GM23338 (cell line): ENCODE results near the gene DENND4B. TPM values are rescaled to one million over a fixed set of nuclear protein-coding genes. Genes with fewer than 3 reads are reported as not detected.

Experiments
- ATAC-seq: fragments of 200-7000 bp; cut with Tn5 transposase; 3 replicates; pipeline ENCODE4 v1.9.1; 2020
- DNase-seq: peaks from one replicate; pipeline ENCODE4 v3.0.0-alpha.2; 2015; ENCODE audit warnings: low spot score
- H2AFZ ChIP-seq: fragments of 200-600 bp; sonication (generic); 2 replicates; pipeline ENCODE4 v1.8.0; 2016; ENCODE audit warnings: antibody characterized with exemption, mild to moderate bottlenecking, moderate library complexity
- H3F3A ChIP-seq: fragments of 200-600 bp; sonication (generic); replicated peaks from 2 replicates; pipeline ENCODE4 v1.8.0; 2017; ENCODE audit warnings: antibody characterized with exemption, mixed run types, low read depth
- H3K27ac ChIP-seq: fragments of 200-600 bp; sonication (generic); 2 replicates; pipeline ENCODE4 v1.6.1; 2016; ENCODE audit warnings: low read depth
- H3K27me3 ChIP-seq: fragments of 200-600 bp; sonication (generic); 2 replicates; pipeline ENCODE4 v1.8.0; 2016; ENCODE audit warnings: mild to moderate bottlenecking, mixed run types, moderate library complexity; ENCODE audit not compliant: insufficient read depth
- H3K36me3 ChIP-seq: fragments of 200-600 bp; sonication (generic); 2 replicates; pipeline ENCODE4 v1.8.0; 2016; ENCODE audit warnings: mild to moderate bottlenecking; ENCODE audit not compliant: insufficient read depth
- H3K4me1 ChIP-seq: fragments of 200-600 bp; sonication (generic); 2 replicates; pipeline ENCODE4 v1.8.0; 2016; ENCODE audit warnings: mild to moderate bottlenecking, moderate library complexity; ENCODE audit not compliant: insufficient read depth
- H3K4me2 ChIP-seq: fragments of 200-600 bp; sonication (generic); 2 replicates; pipeline ENCODE4 v1.7.1; 2017; ENCODE audit warnings: mixed run types
- H3K4me3 ChIP-seq: fragments of 200-600 bp; sonication (generic); 2 replicates; pipeline ENCODE4 v1.6.1; 2016; ENCODE audit warnings: mixed run types
- H3K79me2 ChIP-seq: fragments of 200-600 bp; sonication (generic); replicated peaks from 2 replicates; pipeline ENCODE4 v1.8.0; 2017; ENCODE audit warnings: mild to moderate bottlenecking; ENCODE audit not compliant: insufficient read depth
- H3K9me2 ChIP-seq: fragments of 200-600 bp; sonication (generic); 2 replicates; pipeline ENCODE4 v1.8.0; 2017; ENCODE audit not compliant: insufficient read depth
- H4K20me1 ChIP-seq: fragments of 200-600 bp; sonication (generic); replicated peaks from 2 replicates; pipeline ENCODE4 v1.8.0; 2017; ENCODE audit warnings: mild to moderate bottlenecking; ENCODE audit not compliant: insufficient read depth
- H3K27ac Mint-ChIP-seq: 2 replicates; pipeline ENCODE4 v1.8.0; 2020; ENCODE audit warnings: inconsistent platforms, mild to moderate bottlenecking, moderate library complexity, mixed read lengths
- H3K27me3 Mint-ChIP-seq: 3 replicates; pipeline ENCODE4 v1.8.0; 2022; ENCODE audit warnings: low read depth, mild to moderate bottlenecking, moderate library complexity, mixed read lengths, inconsistent platforms; ENCODE audit not compliant: insufficient read depth, poor library complexity
- H3K36me3 Mint-ChIP-seq: 3 replicates; pipeline ENCODE4 v1.8.0; 2021; ENCODE audit warnings: low read depth, mild to moderate bottlenecking, inconsistent platforms, moderate library complexity, mixed read lengths
- H3K4me1 Mint-ChIP-seq: 3 replicates; pipeline ENCODE4 v1.8.0; 2020; ENCODE audit warnings: mild to moderate bottlenecking, inconsistent platforms, mixed read lengths
- H3K4me3 Mint-ChIP-seq: 3 replicates; pipeline ENCODE4 v1.8.0; 2021; ENCODE audit warnings: moderate library complexity, mild to moderate bottlenecking, inconsistent platforms, mixed read lengths
- H3K9me3 Mint-ChIP-seq: 3 replicates; pipeline ENCODE4 v1.8.0; 2020; ENCODE audit warnings: moderate library complexity, mild to moderate bottlenecking, inconsistent platforms, mixed read lengths
- CREB1 ChIP-seq: fragments of 250-450 bp; sonication (Bioruptor Pico); IDR thresholded peaks from 2 replicates; pipeline ENCODE4 v1.5.0; 2020; ENCODE audit warnings: low read depth, mild to moderate bottlenecking, moderate library complexity
- EZH2 ChIP-seq: fragments of 200-600 bp; sonication (generic); IDR thresholded peaks from one replicate; pipeline ENCODE4 v1.8.0; 2017; ENCODE audit warnings: antibody characterized with exemption, mild to moderate bottlenecking, low read depth; ENCODE audit not compliant: unreplicated experiment
- EZH2phosphoT487 ChIP-seq: fragments of 200-600 bp; sonication (generic); IDR thresholded peaks from one replicate; pipeline ENCODE4 v1.8.1; 2018; ENCODE audit warnings: antibody characterized with exemption; ENCODE audit not compliant: unreplicated experiment
- JUNB ChIP-seq: IDR thresholded peaks from one replicate; pipeline ENCODE4 v1.6.1; 2016; ENCODE audit warnings: antibody characterized with exemption; ENCODE audit not compliant: unreplicated experiment
- ZNF114 ChIP-seq: fragments of 250-450 bp; sonication (Bioruptor Pico); IDR thresholded peaks from 2 replicates; pipeline ENCODE4 v1.5.0; 2020; ENCODE audit warnings: mild to moderate bottlenecking, moderate library complexity
- polyA plus RNA-seq: library from polyadenylated mRNA; unstranded; fragments of >200 nt; fragmentation: Nextera tagmentation; extraction: Ambion mirVana; gene quantifications from 2 replicates; pipeline ENCODE4 v1.2.1, GENCODE V29; 2016
- total RNA-seq: library from RNA; depleted of rRNA; stranded (reverse); fragments of >200 nt; shearing (Covaris generic); gene quantifications from 2 replicates; pipeline ENCODE4 v1.2.3, GENCODE V29; 2014
- TF ChIP-seq, protein P1 (sequence below), 2 experiments: fragments of 200-600 bp in 1 of 2; sonication (generic) in 1 of 2; conservative IDR thresholded peaks; 2 replicates each; pipeline versions ENCODE4 v1.5.1 to v1.6.1; 2016 to 2017; ENCODE audit warnings: antibody characterized with exemption in 2 of 2, low read depth in 2 of 2, mild to moderate bottlenecking in 2 of 2, moderate library complexity in 1 of 2
- TF ChIP-seq, protein P2 (sequence below): IDR thresholded peaks from 2 replicates; pipeline ENCODE4 v1.6.1; 2016; ENCODE audit warnings: antibody characterized with exemption
- TF ChIP-seq, protein P3 (sequence below): fragments of 250-450 bp; sonication (Bioruptor Pico); IDR thresholded peaks from 2 replicates; pipeline ENCODE4 v1.5.0; 2020; ENCODE audit warnings: mild to moderate bottlenecking, moderate library complexity

Gene DENND4B
- total and polyA plus RNA-seq, 2 experiments from 2014 or later = 29.4 to 57.0 TPM

DNA sequence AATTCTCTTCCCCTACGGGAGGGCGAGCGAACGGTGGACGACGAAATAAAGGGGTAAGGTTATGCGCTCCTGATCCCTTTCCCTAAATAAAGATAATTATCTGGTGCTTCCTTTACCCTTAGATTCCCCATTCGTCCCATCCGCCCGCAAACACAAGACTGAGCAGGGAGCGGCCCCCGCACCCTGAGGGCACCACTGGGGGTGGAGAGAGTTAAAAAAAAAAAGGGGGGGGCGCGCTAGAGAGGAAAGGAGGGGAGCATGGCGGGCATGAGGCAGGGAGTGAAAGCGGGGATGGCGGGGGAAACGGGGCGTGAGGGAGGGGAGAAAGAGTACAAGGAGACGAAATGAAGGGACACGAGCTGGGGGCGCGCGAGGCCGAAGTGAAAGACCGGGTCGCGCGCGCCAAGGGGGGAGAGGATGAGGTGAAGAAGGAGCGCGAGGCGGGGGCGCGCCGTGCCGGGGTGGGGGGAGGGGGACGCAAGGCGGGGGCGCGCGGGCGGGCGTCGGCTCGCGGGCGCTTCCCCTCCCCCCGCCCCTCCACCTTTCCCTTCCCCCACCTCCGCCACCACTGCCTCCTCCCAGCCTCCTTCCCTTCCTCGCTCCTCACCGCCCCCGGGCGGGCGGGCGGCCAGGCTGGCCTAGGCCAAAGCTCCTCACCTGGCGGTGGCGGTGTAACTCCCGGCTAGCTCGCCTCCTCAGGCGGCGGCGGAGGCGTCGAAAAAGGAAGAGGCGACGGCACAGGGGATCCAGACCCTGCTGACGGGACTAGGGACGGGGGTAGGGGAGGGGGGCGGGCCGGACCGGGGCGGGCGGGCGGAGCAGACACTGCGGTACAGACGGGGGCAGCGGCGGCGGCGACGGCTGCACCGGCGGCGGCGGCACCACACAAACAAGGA is 24.2 kb downstream of the DENND4B start:
- H3K36me3 ChIP-seq = no peaks in the 10 kb centered on the region
- H3K27me3 ChIP-seq = no peaks in the 10 kb centered on the region
- H4K20me1 ChIP-seq = peaks cover 44% of the 10 kb centered on the region
- peaks cover 18% of the 10 kb centered on the region for H3K4me1 ChIP-seq
- TF ChIP-seq EZH2 = no peak
- TF ChIP-seq, protein P1, sequence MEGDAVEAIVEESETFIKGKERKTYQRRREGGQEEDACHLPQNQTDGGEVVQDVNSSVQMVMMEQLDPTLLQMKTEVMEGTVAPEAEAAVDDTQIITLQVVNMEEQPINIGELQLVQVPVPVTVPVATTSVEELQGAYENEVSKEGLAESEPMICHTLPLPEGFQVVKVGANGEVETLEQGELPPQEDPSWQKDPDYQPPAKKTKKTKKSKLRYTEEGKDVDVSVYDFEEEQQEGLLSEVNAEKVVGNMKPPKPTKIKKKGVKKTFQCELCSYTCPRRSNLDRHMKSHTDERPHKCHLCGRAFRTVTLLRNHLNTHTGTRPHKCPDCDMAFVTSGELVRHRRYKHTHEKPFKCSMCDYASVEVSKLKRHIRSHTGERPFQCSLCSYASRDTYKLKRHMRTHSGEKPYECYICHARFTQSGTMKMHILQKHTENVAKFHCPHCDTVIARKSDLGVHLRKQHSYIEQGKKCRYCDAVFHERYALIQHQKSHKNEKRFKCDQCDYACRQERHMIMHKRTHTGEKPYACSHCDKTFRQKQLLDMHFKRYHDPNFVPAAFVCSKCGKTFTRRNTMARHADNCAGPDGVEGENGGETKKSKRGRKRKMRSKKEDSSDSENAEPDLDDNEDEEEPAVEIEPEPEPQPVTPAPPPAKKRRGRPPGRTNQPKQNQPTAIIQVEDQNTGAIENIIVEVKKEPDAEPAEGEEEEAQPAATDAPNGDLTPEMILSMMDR (conservative IDR thresholded peaks at IDR 0.05; ENCODE audit: low read depth in 2 of 2) = peak in 1 of 2 experiments; percentile 41; a peak in 2 of 4 replicates
- peak overlapping the region; percentile 99 for H3K4me3 ChIP-seq
- Mint-ChIP-seq H3K27me3 (peaks cover 18% of the 10 kb centered on the region), H3K4me3 (peak overlapping the region; percentile 83), H3K36me3 (no peaks in the 10 kb centered on the region; the same call in 2 of the 3 replicates), H3K9me3 (no peaks in the 10 kb centered on the region; the same call in 2 of the 3 replicates), H3K4me1 (peaks cover 22% of the 10 kb centered on the region), H3K27ac (peak overlapping the region; percentile 96)
- H3F3A ChIP-seq = peaks cover 13% of the 10 kb centered on the region; the same call in 1 of the 2 replicates
- H3K9me2 ChIP-seq = no peaks in the 10 kb centered on the region
- H3K79me2 ChIP-seq = peaks cover 49% of the 10 kb centered on the region
- H2AFZ ChIP-seq = no peak overlapping the region
- peak; percentile 79 for DNase-seq
- H3K27ac ChIP-seq = peak overlapping the region; percentile 99
- peak overlapping the region; percentile 92 for H3K4me2 ChIP-seq
- peak; percentile 49 for ATAC-seq

DNA sequence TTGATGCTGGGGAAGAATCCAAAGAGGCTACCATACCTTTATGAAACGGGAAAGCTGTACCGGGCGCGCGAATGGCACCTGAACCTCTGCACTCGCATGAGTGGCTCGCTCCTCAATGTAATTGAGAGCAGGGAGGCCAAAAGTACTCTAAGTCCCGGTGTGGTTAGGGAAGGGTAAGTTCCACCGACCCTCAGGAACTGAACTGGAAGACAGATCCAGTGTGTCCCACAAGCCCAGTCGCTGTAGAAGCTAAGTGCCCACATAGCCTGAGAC is 24.8 kb downstream of the DENND4B start:
- H3K36me3 Mint-ChIP-seq = no peaks in the 10 kb centered on the region; the same call in 2 of the 3 replicates
- Histone ChIP-seq H3K36me3 (no peaks in the 10 kb centered on the region), H3K79me2 (peaks cover 55% of the 10 kb centered on the region), H3K4me1 (peaks cover 18% of the 10 kb centered on the region), H3K27ac (peak overlapping the region; percentile 99), H3K27me3 (no peaks in the 10 kb centered on the region), H3K4me3 (peak overlapping the region; percentile 99), H4K20me1 (peaks cover 44% of the 10 kb centered on the region), H3K9me2 (no peaks in the 10 kb centered on the region), H3F3A (peaks cover 13% of the 10 kb centered on the region; the same call in 1 of the 2 replicates), H3K4me2 (peak overlapping the region; percentile 92), H2AFZ (no peak overlapping the region)
- H3K27me3 Mint-ChIP-seq = peaks cover 16% of the 10 kb centered on the region
- no peaks in the 10 kb centered on the region; the same call in 2 of the 3 replicates for H3K9me3 Mint-ChIP-seq
- H3K4me3 Mint-ChIP-seq = peak overlapping the region; percentile 83
- DNase-seq (peak; percentile 37), ATAC-seq (no peak; the same call in 2 of the 3 replicates)
- peak overlapping the region; percentile 96 for H3K27ac Mint-ChIP-seq
- peaks cover 22% of the 10 kb centered on the region for H3K4me1 Mint-ChIP-seq
- TF ChIP-seq, protein P2, sequence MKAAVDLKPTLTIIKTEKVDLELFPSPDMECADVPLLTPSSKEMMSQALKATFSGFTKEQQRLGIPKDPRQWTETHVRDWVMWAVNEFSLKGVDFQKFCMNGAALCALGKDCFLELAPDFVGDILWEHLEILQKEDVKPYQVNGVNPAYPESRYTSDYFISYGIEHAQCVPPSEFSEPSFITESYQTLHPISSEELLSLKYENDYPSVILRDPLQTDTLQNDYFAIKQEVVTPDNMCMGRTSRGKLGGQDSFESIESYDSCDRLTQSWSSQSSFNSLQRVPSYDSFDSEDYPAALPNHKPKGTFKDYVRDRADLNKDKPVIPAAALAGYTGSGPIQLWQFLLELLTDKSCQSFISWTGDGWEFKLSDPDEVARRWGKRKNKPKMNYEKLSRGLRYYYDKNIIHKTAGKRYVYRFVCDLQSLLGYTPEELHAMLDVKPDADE = no peak
- TF ChIP-seq, protein P3, sequence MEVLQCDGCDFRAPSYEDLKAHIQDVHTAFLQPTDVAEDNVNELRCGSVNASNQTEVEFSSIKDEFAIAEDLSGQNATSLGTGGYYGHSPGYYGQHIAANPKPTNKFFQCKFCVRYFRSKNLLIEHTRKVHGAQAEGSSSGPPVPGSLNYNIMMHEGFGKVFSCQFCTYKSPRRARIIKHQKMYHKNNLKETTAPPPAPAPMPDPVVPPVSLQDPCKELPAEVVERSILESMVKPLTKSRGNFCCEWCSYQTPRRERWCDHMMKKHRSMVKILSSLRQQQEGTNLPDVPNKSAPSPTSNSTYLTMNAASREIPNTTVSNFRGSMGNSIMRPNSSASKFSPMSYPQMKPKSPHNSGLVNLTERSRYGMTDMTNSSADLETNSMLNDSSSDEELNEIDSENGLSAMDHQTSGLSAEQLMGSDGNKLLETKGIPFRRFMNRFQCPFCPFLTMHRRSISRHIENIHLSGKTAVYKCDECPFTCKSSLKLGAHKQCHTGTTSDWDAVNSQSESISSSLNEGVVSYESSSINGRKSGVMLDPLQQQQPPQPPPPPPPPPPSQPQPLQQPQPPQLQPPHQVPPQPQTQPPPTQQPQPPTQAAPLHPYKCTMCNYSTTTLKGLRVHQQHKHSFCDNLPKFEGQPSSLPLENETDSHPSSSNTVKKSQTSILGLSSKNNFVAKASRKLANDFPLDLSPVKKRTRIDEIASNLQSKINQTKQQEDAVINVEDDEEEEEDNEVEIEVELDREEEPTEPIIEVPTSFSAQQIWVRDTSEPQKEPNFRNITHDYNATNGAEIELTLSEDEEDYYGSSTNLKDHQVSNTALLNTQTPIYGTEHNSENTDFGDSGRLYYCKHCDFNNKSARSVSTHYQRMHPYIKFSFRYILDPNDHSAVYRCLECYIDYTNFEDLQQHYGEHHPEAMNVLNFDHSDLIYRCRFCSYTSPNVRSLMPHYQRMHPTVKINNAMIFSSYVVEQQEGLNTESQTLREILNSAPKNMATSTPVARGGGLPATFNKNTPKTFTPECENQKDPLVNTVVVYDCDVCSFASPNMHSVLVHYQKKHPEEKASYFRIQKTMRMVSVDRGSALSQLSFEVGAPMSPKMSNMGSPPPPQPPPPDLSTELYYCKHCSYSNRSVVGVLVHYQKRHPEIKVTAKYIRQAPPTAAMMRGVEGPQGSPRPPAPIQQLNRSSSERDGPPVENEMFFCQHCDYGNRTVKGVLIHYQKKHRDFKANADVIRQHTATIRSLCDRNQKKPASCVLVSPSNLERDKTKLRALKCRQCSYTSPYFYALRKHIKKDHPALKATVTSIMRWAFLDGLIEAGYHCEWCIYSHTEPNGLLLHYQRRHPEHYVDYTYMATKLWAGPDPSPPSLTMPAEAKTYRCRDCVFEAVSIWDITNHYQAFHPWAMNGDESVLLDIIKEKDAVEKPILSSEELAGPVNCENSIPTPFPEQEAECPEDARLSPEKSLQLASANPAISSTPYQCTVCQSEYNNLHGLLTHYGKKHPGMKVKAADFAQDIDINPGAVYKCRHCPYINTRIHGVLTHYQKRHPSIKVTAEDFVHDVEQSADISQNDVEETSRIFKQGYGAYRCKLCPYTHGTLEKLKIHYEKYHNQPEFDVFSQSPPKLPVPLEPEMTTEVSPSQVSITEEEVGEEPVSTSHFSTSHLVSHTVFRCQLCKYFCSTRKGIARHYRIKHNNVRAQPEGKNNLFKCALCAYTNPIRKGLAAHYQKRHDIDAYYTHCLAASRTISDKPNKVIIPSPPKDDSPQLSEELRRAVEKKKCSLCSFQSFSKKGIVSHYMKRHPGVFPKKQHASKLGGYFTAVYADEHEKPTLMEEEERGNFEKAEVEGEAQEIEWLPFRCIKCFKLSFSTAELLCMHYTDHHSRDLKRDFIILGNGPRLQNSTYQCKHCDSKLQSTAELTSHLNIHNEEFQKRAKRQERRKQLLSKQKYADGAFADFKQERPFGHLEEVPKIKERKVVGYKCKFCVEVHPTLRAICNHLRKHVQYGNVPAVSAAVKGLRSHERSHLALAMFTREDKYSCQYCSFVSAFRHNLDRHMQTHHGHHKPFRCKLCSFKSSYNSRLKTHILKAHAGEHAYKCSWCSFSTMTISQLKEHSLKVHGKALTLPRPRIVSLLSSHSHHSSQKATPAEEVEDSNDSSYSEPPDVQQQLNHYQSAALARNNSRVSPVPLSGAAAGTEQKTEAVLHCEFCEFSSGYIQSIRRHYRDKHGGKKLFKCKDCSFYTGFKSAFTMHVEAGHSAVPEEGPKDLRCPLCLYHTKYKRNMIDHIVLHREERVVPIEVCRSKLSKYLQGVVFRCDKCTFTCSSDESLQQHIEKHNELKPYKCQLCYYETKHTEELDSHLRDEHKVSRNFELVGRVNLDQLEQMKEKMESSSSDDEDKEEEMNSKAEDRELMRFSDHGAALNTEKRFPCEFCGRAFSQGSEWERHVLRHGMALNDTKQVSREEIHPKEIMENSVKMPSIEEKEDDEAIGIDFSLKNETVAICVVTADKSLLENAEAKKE (CRISPR knock-in tag) = no peak
- TF ChIP-seq ZNF114 (CRISPR knock-in tag) (no peak), EZH2phosphoT487 (no peak), CREB1 (CRISPR knock-in tag) (no peak), JUNB (no peak)
- TF ChIP-seq, protein P1 (conservative IDR thresholded peaks at IDR 0.05; ENCODE audit: low read depth in 2 of 2) = no peak
